ENCODE data around the gene TSHZ3.

Gene TSHZ3

GRCh38 chr19:31325342-31325741 lies 23.9 kb downstream of the TSHZ3 start:
- H3K4me3 ChIP-seq (ENCODE audit: control insufficient read depth, low read depth, low read length): no peak overlapping the region
- no peak for TF ChIP-seq CTCF (conservative IDR thresholded peaks at IDR 0.05; ENCODE audit: control insufficient read depth, insufficient read depth, low read depth, low read length)
- no peak for DNase-seq (ENCODE audit: low read depth)

- H3K4me3 ChIP-seq (ENCODE audit: control insufficient read depth, low read depth, low read length): no peak overlapping the region
- DNase-seq (ENCODE audit: low read depth): no peak
- no peak for TF ChIP-seq CTCF (conservative IDR thresholded peaks at IDR 0.05; ENCODE audit: control insufficient read depth, insufficient read depth, low read depth, low read length)
Observed at GRCh38 chr19:31319465-31319864, 29.8 kb downstream of the TSHZ3 start.

- no peak overlapping the region for H3K4me3 ChIP-seq (ENCODE audit: control insufficient read depth, low read depth, low read length)
- no peak for TF ChIP-seq CTCF (conservative IDR thresholded peaks at IDR 0.05; ENCODE audit: control insufficient read depth, insufficient read depth, low read depth, low read length)
- DNase-seq (ENCODE audit: low read depth): no peak
Observed at GRCh38 chr19:31318790-31319425, 30.3 kb downstream of the TSHZ3 start.

- peak overlapping the region; percentile 1 for H3K4me3 ChIP-seq (ENCODE audit: control insufficient read depth, low read depth, low read length)
- peak; percentile 28 for DNase-seq (ENCODE audit: low read depth)
- TF ChIP-seq CTCF (conservative IDR thresholded peaks at IDR 0.05; ENCODE audit: control insufficient read depth, insufficient read depth, low read depth, low read length): no peak
Observed at GRCh38 chr19:31317570-31317969, 31.7 kb downstream of the TSHZ3 start.

GRCh38 chr19:31317093-31317492 lies 32.1 kb downstream of the TSHZ3 start:
- TF ChIP-seq CTCF (conservative IDR thresholded peaks at IDR 0.05; ENCODE audit: control insufficient read depth, insufficient read depth, low read depth, low read length): no peak
- peak overlapping the region; percentile 12 for H3K4me3 ChIP-seq (ENCODE audit: control insufficient read depth, low read depth, low read length)

GRCh38 chr19:31316201-31316951 lies 32.9 kb downstream of the TSHZ3 start:
- peak overlapping the region; percentile 28 for H3K4me3 ChIP-seq (ENCODE audit: control insufficient read depth, low read depth, low read length)
- TF ChIP-seq CTCF (conservative IDR thresholded peaks at IDR 0.05; ENCODE audit: control insufficient read depth, insufficient read depth, low read depth, low read length): no peak
- peak; percentile 86 for DNase-seq (ENCODE audit: low read depth)

More at GRCh38 chr19:31317093-31317492, 32.1 kb downstream of the TSHZ3 start:
- DNase-seq (ENCODE audit: low read depth): no peak
